GM12892 (cell line): Measurements from ENCODE around the gene KCNJ5.

Source experiments
- POLR2A ChIP-seq: IDR thresholded peaks from 2 replicates; pipeline ENCODE4 v1.6.1; 2011; ENCODE audit warnings: low read depth, low read length, control low read depth
- POLR2AphosphoS5 ChIP-seq: IDR thresholded peaks from 2 replicates; pipeline ENCODE4 v1.6.1; 2011; ENCODE audit warnings: low read depth, low read length, control low read depth
- TAF1 ChIP-seq: IDR thresholded peaks from 2 replicates; pipeline ENCODE4 v1.6.1; 2011; ENCODE audit warnings: low read depth, mild to moderate bottlenecking, control low read depth, low read length, borderline replicate concordance

DNA sequence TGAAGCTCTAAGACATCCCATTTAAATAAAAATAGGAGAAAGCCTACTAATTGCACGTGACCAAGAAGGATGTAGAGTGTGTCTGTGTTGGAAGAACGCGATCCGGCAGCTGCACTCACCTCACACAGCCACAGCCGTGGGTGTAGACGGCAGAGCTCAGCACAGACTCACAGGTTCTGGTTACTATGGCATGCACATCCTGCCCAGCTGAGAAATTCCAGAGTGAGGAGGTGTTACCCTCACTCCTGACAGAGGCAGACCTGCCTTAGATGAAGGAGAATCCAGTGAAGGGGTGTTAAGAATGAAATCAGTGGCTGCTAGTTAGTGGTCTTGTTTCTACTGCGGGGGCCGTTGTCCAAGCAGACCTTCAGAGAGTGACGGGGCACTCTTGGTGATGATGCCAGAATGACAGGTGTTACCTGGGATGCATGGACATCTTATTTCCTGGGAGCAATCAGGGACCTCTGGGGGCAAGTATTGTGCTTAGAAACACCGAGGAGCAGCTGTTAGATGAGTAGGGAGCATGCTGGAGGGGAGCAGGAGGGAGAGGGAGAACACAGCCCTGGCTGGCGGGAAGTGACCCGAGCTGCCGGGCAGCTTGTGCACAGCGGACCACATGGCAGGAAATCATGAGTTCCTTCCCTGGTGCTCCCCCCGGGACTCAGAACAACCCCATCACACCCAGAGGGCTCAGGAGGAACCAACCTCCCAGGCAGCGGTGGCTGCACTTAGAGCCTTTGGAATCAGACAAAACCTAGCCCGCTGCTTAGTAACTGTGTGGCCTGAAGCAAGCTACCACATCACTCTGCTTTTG is 12.3 kb downstream of the KCNJ5 start:
- TF ChIP-seq POLR2A (no peak), POLR2AphosphoS5 (no peak), TAF1 (no peak)
